ENCODE measurements around the gene CPN2.

Gene CPN2

GRCh38 chr3:194328053-194328657, 23.0 kb downstream of the CPN2 start:
- peaks cover 13% of the 10 kb centered on the region for H3F3A ChIP-seq (ENCODE audit: insufficient read depth)
- H3K27ac ChIP-seq (ENCODE audit: low read depth, low read length) = no peak overlapping the region
- no peak for TF ChIP-seq CTCF (IDR thresholded peaks at IDR 0.05; ENCODE audit: insufficient read depth, low read length, poor library complexity, severe bottlenecking)
- no peak for TF ChIP-seq EZH2phosphoT487 (conservative IDR thresholded peaks at IDR 0.05; ENCODE audit: low read length)
- H3K9me2 ChIP-seq (replicated peaks; ENCODE audit: insufficient read depth, low read length) = no peaks in the 10 kb centered on the region
- H3K4me2 ChIP-seq (ENCODE audit: low read depth, low read length, poor library complexity, severe bottlenecking) = no peak overlapping the region
- no peaks in the 10 kb centered on the region for H3K79me2 ChIP-seq (ENCODE audit: insufficient read depth, low read length)
- H3K9ac ChIP-seq (ENCODE audit: low read length) = no peak overlapping the region
- H3K36me3 ChIP-seq (ENCODE audit: low read length) = no peaks in the 10 kb centered on the region
- no peak overlapping the region for H3K4me3 ChIP-seq (ENCODE audit: insufficient read depth, low read length, poor library complexity, severe bottlenecking)
- peaks cover 20% of the 10 kb centered on the region for H3K9me3 ChIP-seq (ENCODE audit: insufficient read depth, low read length)
- H4K20me1 ChIP-seq (ENCODE audit: low read depth, low read length) = no peaks in the 10 kb centered on the region
- no peak overlapping the region for H2AFZ ChIP-seq (ENCODE audit: low read depth, low read length, severe bottlenecking)
- no peaks in the 10 kb centered on the region for H3K27me3 ChIP-seq (ENCODE audit: low read length)

- TF ChIP-seq EZH2phosphoT487 (conservative IDR thresholded peaks at IDR 0.05; ENCODE audit: low read length) (no peak), CTCF (IDR thresholded peaks at IDR 0.05; ENCODE audit: insufficient read depth, low read length, poor library complexity, severe bottlenecking) (no peak)
- Histone ChIP-seq H3K4me2 (ENCODE audit: low read depth, low read length, poor library complexity, severe bottlenecking) (no peak overlapping the region), H3K27ac (ENCODE audit: low read depth, low read length) (no peak overlapping the region), H3K36me3 (ENCODE audit: low read length) (no peaks in the 10 kb centered on the region), H3K4me3 (ENCODE audit: insufficient read depth, low read length, poor library complexity, severe bottlenecking) (no peak overlapping the region), H3K27me3 (ENCODE audit: low read length) (no peaks in the 10 kb centered on the region), H3K79me2 (ENCODE audit: insufficient read depth, low read length) (no peaks in the 10 kb centered on the region), H3F3A (ENCODE audit: insufficient read depth) (peaks cover 13% of the 10 kb centered on the region), H2AFZ (ENCODE audit: low read depth, low read length, severe bottlenecking) (no peak overlapping the region), H3K9me2 (replicated peaks; ENCODE audit: insufficient read depth, low read length) (no peaks in the 10 kb centered on the region), H3K9ac (ENCODE audit: low read length) (no peak overlapping the region), H3K9me3 (ENCODE audit: insufficient read depth, low read length) (peaks cover 20% of the 10 kb centered on the region), H4K20me1 (ENCODE audit: low read depth, low read length) (no peaks in the 10 kb centered on the region)
These were observed 23.7 kb downstream of the CPN2 start for GRCh38 chr3:194327218-194328052.

GRCh38 chr3:194326968-194327217, 24.2 kb downstream of the CPN2 start:
- TF ChIP-seq EZH2phosphoT487 (conservative IDR thresholded peaks at IDR 0.05; ENCODE audit: low read length) (no peak), CTCF (IDR thresholded peaks at IDR 0.05; ENCODE audit: insufficient read depth, low read length, poor library complexity, severe bottlenecking) (no peak)
- H3K4me2 ChIP-seq (ENCODE audit: low read depth, low read length, poor library complexity, severe bottlenecking) = no peak overlapping the region
- no peaks in the 10 kb centered on the region for H3K79me2 ChIP-seq (ENCODE audit: insufficient read depth, low read length)
- peaks cover 13% of the 10 kb centered on the region for H3F3A ChIP-seq (ENCODE audit: insufficient read depth)
- no peak overlapping the region for H3K4me3 ChIP-seq (ENCODE audit: insufficient read depth, low read length, poor library complexity, severe bottlenecking)
- H2AFZ ChIP-seq (ENCODE audit: low read depth, low read length, severe bottlenecking) = no peak overlapping the region
- no peaks in the 10 kb centered on the region for H3K36me3 ChIP-seq (ENCODE audit: low read length)
- no peaks in the 10 kb centered on the region for H3K9me2 ChIP-seq (replicated peaks; ENCODE audit: insufficient read depth, low read length)
- H3K27me3 ChIP-seq (ENCODE audit: low read length) = no peaks in the 10 kb centered on the region
- no peak overlapping the region for H3K27ac ChIP-seq (ENCODE audit: low read depth, low read length)
- no peaks in the 10 kb centered on the region for H4K20me1 ChIP-seq (ENCODE audit: low read depth, low read length)
- no peak overlapping the region for H3K9ac ChIP-seq (ENCODE audit: low read length)
- H3K9me3 ChIP-seq (ENCODE audit: insufficient read depth, low read length) = peaks cover 20% of the 10 kb centered on the region
